Fibroblast of the conjunctiva (primary cell): ENCODE data around the gene ARFGEF2.
A peak's percentile ranks its signal among the peaks of the same experiment; 100 is the strongest.
"Not testable (repeated sequence)": the region's sequence is repeated elsewhere in the genome, so short reads cannot be mapped to it uniquely, and the experiment has no call there.

Source experiments
- DNase-seq: peaks from one replicate; pipeline ENCODE4 v3.0.0-alpha.2; 2010; ENCODE audit warnings: low read depth

ARFGEF2 gene

DNA sequence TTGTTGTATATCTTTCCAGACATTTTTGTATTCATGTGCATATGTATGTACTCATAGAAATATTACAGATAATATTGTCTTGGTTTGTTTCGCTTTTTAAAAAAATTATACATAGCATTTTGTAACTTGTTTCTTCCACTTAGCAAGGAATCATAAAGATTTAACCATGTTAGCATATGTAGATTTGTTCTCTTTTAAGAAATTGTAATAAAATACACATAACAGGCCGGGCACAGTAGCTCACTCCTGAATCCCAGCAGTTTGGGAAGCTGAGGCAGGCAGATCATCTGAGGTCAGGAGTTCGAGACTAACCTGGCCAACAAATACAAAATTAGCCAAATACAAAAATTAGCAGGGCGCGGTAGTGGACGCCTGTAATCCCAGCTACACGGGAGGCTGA is 80.2 kb downstream of the ARFGEF2 start:
- DNase-seq = no peak

DNA sequence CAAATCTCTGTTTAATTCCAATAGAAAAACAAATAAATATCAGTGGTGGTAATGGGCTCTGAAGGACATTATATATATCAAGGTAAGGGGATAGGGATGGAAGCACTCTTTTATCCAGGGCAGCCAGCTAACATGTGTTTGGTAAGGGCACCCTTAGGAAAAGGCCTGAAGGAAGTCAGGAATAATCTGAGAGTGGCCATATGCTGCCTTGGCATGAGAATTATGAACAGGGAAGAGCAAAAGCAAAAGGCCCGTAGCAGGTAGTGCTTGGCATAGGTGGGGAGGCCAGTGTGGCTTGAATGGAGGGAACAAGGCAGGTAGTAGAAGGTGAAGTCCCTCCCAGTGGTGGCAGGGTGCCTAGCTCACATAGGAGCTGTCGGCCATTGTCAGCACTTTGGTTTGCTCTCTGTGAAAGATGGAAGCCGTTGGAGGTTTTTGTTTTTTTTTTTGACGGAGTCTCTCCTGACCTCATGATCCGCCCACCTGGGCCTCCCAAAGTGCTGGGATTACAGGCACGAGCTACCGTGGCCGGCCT is 85.0 kb downstream of the ARFGEF2 start:
- DNase-seq = no peak

DNA sequence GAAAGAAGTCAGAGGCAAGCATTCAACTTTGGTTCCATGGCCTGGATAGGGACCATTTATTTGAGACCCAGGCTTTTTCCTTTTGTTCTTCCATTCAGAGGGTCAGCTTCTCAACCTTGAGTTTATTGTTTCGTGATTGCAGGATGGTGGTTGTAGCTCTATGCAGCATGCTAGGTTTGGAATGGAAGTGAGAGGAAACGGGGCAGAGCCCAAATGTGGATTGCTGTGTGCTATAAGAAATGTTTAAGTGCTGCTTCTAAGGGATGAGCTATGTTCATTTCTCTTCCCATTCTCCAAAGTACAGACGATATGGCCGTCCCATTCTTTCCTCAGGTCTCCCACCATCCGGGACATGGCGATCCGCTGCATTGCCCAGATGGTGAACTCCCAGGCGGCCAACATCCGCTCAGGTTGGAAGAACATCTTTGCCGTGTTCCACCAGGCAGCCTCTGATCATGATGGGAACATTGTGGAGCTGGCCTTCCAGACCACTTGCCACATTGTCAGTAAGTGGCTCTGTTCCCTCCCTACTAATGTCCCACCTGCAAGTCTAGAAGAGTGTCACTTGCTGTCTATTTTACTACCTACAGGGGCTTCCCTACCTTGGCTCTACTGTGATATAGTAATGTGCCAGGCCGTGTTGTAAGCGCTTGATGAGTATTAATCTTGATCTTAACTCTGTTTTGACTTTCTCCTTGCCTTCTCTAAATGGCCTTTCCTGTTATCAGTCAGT is 88.6 kb downstream of the ARFGEF2 start:
- DNase-seq = no peak

DNA sequence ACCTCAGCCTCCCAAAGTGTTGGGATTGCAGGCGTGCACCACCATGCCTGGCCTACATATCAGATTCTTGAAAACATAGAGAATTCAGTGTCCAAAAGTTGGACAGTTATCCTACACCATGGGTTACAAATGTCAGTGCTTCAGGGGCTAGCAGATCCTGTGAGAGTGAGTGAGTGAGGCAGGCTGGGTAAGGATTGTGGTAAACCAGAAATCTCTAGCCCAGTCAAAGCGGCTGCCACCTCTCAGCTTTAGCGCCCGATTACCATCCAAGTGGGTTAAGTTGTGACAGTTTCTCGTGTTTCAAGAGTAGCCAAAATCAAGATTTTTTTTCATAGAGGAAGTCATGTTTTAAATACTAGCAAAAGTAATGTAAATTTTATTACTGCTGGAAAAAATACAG is 102.7 kb downstream of the ARFGEF2 start:
- DNase-seq = no peak

DNA sequence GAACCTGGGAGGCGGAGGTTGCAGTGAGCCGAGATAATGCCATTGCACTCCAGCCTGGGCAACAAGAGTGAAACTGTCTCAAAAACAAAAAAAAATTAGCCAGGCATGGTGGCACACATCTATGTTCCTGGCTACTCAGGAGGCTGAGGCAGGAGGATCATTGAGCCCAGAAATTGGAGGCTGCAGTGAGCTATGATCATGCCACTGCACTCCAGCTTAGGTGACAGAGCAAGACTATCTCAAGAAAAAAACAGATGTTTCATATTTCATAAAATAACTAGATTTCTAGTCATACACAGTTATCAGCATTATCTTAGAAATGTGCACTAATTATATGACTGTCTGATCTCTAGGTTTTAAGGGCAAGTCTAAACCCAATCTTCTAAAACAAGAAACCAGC is 106.7 kb downstream of the ARFGEF2 start:
- not testable (repeated sequence) for DNase-seq

DNA sequence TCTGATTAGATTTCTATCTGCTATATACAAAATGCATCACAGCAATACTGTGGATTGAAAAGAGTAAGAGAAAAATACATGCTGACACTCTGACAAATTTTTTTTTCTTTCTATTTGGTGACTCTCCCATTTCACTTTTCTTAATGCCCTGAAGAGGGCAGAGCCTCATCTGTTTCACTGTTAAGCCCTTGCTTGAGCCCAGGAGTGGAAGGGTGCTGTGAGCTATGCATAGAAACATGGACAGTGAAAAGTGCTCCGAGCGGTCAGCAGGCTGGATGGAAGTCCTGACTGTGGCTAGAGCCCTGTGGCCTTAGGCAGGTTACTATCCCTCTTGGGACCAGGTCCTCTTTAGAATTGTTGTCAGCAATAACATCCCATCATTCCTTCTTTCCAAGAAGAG is 107.2 kb downstream of the ARFGEF2 start:
- no peak for DNase-seq

DNA sequence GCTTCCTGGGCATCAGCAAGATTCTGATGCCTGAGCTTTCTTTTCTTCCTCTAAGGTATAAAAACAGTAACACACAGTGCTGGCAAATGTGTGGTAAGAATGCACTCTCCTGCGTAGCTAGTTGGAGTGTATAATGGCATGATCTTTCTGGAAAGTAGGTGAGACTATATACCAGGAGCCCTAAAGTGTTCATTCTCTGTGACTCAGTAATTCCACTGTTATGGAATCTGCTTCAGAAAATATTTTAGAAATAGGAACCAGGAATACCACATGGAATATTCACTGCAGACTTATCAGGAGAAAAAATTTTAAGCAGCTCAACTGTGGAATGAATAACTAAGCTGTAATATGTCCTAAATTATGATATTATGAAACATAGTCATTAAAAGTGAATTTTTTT is 107.7 kb downstream of the ARFGEF2 start:
- DNase-seq = no peak

DNA sequence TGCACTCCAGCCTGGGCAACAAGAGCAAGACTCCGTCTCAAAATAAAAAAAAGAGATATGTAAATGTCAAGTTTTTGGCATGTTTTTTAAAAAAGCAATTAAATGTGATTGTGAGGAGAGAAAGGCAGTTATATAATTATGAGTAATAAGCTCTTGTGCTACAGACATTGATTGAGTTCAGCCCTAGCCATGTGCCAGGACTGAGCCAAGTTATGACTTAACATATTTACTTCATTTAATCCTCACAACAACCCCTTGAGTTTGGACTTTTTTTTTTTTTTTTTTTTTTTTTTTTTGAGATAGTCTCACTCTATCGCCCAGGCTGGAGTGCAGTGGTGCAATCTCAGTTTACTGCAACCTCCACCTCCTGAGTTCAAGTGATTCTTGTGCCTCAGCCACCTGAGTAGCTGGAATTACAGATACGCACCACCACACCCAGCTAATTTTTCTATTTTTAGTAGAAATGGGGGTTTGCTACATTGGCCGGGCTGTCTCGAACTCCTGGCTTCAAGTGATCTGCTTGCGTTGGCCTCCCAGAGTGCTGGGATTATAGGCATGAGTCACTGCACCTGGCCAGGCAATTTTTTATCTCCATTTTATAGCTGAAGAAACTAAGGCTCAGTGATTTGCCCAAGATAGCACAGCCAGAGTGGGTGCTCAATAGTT is 109.6 kb downstream of the ARFGEF2 start:
- DNase-seq = no peak

DNA sequence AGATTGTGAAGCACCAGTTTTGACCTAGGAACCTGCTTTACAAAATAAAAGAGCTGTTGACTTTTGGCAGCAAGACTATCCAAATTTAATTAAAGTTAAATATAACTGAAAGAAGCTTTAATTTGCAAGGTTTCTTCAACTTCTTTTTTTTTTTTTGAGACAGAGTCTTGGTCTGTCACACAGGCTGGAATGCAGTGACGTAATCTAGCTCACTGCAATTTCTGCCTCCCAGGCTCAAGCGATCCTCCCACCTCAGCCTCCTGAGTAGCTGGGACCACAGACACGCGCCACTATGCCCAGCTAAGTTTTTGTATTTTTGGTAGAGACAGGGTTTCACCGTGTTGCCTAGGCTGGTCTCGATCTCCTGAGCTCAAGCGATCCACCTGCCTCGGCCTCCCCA is 110.9 kb downstream of the ARFGEF2 start:
- DNase-seq = no peak

DNA sequence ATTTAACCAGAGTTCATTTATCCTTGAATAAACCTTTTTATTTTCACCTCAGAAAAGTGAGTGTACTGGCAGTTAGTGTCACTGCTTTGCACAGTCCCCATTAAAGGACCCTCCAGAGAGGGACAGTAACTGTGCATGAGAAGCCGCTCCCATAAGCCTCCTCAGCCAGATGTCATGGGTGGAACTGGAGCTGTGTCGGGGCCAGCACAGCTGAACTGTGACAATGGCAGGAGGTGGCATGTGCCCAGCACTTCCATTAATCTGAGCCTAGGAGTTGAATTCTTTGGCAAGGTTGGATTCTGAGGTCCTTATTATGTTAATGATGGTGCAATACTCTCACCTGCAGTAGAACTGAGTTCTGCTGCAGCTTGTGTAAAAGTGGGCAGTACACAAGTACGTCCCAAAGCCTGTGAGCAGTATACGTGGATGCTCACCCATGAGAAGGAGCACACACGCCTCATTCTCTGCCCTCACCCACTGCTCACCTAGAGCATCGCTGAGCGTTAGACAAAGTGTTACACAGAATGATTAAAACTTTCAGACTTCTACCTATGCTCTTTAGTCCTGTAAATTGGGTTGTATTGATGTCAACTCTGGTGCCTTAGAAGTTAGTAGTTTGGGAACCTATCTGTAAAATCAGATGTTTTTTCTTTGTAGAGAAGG is 112.7 kb downstream of the ARFGEF2 start:
- DNase-seq = no peak

DNA sequence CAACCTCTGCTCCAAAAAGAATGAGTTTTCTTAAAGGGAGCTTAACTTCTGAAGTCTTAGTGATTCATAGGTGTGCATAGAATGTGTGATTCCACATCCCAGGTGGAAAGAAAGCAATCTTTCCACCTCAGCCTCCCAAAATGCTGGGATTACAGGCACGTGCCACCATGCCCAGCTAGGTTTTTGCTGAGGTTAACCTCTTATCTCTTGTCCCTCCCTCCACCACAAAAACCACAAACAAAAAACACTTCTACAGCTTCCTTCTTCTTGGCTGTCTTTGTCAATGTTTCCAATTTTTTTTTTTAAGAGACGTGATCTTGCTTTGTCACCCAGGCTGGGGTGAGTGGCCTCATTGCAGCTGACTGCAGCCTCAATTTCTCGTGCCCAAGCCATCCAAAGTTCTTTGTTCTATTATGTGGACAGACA is 116.5 kb downstream of the ARFGEF2 start:
- DNase-seq = no peak

DNA sequence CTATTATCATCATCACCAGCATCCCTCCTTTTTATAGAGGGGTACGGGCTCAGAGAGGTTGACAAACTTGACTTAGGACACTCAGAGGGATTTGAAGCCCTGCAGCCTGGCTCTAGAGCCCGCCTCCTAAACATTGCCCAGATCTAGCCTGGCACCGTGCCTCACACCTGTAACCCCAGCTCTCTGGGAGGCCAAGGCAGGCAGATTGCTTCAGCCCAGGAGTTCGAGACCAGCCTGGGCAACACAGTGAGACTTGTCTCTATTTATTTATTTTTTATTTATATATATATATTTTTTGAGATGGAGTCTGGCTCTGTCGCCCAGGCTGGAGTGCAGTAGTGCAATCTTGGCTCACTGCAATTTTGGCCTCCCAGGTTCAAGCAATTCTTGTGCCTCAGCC is 118.3 kb downstream of the ARFGEF2 start:
- DNase-seq = no peak

DNA sequence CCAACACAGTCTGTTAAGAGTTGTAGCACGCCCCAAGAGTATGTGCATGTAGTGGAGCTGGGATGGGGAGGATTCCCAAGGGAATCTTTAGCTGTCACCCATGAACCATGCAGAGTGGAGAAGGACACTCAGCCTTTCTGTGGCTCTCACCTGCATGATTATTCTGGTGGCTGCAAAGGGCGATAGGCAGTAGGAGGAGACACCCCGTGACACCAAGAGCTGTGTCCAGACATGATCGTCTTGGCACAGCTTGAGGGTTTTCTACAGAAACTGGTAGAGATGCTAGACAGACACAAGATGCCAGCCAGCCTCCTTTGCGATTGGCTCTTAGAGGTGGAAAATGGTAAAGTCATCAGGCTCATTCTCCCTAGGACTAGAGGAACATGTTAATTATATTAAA is 121.5 kb downstream of the ARFGEF2 start:
- DNase-seq = no peak

DNA sequence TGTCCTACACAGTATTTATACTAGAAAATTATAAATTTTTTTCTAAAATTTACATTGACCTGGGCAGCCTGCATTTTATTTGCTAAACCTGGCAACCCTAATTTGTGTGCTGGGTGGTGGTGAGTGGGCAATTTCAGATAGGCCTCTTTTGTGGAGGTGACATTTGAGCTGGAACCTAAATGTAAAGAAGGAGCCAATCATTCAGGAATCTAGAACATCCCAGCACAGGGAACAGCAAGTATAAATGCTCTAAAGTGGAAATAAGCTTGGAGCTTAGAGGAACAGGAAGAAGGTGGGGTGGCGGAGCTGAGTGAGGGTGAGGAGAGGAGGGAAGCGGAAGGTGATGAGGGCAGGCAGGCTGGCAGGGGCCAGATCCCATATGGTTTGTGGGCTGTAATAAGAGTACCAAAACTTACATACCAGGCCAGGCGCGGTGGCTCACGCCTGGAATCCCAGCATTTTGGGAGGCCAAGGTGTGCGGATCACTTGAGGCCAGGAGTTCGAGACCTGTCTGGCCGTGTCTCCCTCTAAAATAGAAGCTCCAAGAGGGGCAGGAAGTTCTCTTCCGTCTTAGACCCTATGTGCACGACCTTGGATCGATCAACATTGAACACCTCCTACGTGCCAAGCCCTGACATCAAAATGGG is 124.1 kb downstream of the ARFGEF2 start:
- DNase-seq = no peak

DNA sequence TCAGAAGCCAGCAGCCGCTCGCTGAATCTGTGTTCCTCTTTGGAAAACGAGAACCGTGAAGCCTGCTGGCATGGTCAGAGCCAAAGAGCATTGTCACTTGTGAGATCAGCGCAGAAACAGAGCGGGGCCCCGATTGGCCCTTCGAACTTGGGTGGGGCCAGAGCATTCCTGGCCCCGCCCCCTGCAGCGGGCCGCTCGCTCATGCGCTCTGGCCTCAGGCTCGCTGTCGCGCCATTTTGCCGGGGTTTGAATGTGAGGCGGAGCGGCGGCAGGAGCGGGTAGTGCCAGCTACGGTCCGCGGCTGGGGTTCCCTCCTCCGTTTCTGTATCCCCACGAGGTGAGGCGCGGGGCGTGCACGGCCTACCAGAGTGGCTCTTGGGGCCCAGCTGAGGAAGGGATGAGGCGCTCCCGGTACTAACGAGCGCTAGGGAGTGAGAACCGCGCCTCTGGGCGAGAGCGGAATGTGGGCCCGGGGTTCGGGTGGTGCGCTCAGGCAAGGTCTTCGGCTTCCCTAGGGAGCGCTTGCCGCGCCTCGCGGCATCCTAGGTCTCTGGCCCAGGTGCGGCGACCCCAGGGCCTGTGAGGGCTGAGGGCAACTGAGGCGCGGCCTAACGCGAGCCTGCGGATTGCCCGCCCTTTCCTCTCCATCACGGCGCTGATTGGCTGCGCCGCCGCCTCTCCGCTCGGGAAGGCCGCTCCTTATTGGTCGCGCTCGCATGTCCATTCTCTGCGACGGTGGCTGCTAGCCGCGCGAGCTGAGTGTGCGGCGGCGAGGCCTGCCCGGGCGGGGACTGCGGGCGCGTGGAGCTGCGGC is 124.8 kb downstream of the ARFGEF2 start, which contains the start of gene CSE1L:
Gene CSE1L (plus strand): TSS at position 226 of the 814 bp plus-strand sequence. CDS start 12,152 bp downstream, outside the sequence.
- DNase-seq = peak; percentile 90

DNA sequence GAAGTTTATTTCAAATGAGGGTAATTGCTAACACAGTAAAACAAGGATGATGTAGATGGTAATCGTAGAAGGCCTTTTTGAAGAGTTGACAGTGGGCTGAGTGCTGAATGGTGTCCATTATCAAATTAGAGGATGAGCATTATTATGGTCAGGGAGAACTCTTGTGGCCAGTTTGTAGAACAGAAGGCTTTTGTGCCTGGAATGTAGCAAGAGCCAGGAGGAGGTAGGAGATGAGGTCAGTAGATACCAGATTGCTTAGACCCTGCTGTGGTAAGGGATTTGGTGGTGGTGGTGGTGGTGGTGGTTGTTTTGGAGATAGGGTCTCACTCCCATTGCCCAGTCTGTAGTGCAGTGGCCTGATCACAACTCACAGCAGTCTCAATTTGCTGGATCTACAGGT is 130.8 kb downstream of the ARFGEF2 start:
- DNase-seq = no peak

DNA sequence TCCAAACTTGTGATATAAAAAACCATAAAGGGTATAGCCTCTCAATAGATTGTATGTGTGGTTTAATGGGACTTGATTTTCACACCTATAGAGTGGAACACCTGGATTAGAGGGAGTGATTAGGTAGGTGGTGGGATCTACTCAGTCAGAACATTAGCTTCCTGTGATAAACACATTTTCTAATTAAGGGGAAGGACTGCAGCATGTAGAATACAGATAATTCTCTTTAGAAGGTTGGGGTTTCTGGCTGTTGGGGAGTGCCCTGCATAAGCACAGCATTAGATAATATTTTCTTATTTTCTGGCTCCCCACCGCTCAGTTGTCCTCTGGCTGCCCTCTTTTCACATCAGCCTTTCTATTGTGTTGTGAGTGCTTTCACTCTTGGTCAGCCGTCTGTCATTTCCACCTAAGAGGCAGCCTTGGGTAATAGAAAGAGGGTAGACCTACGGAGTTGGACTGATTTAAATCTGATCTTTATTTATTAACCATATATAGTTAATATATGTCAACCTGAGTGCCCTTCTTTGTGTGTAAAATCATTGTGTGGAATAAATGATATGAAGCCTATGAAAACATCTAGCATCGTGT is 132.6 kb downstream of the ARFGEF2 start:
- no peak for DNase-seq

DNA sequence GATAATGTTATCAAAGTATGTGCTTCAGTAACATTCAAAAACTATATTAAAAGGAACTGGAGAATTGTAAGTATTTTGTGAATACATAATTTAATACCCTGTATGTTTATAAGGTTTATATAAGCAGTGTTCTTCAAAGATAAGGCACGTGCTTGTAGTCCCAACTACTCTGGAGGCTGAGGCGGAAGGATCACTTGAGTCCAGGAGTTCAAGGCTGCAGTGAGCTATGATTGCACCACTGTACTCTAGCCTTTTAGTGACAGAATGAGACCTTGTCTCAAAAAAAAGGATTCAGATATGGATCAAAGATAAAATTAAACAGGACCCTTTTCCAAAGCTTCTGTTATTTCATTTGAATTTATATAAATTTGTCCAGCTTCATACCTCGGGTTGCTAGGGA is 141.8 kb downstream of the ARFGEF2 start:
- no peak for DNase-seq

DNA sequence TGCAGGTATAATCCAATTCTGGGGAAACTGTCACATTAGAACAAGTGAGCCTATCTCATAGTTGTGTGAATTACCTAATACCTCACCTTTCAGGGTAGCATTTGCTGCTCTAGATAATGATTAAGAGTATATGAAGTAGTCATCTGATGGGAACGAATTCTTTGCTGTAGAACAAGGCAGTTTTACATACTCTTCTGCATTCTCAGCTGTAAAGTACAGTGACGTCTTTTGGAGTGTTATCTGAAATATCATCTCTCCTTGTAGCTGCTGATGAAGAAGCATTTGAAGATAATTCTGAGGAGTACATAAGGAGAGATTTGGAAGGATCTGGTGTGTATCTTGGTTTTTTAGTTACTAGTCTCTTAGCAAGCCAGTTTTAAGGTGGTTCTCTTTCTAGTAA is 153.0 kb downstream of the ARFGEF2 start:
- DNase-seq = no peak

DNA sequence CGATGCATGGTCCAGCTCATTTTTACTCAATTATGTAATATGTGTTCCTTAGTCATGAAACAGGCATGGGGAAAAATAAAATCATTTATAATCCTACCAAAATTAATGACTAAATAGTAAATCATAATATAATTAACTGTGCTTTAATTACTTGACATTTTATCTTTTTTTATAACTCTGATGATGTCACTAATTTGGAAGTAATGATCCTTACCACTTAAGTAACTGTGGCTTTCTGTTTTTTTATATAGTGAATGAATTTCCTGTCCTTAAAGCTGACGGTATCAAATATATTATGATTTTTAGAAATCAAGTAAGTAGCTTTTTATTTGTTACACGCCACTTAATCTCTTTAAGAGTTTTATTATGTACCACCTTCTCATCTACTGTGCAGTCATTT is 156.8 kb downstream of the ARFGEF2 start:
- no peak for DNase-seq

DNA sequence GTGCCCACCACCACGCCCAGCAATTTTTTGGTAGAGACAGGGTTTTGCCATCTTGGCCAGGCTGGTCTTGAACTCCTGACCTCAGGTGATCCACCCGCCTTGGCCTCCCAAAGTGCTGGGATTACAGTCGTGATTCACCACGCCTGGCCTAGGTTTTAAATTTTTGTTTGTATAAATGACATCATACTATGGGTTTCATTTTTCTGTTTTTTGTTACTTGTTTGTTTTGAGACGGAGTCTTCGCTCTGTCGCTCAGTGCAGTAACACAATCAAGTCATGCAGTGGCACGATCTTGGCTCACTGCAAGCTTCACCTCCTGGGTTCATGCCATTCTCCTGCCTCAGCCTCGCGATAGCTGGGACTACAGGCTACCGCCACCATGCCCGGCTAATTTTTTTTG is 160.8 kb downstream of the ARFGEF2 start:
- DNase-seq = not testable (repeated sequence)
